Neural progenitor cell (in vitro differentiated cells): ENCODE measurements around the gene ZNF773.

Experiments
- EZH2 ChIP-seq: fragments of 200-600 bp; sonication (generic); IDR thresholded peaks from 2 replicates; pipeline ENCODE4 v1.6.1; 2017; ENCODE audit warnings: antibody characterized with exemption, mild to moderate bottlenecking, moderate library complexity
- EZH2phosphoT487 ChIP-seq: fragments of 200-600 bp; sonication (generic); IDR thresholded peaks from 2 replicates; pipeline ENCODE4 v1.6.1; 2017; ENCODE audit warnings: antibody characterized with exemption
- TF ChIP-seq, protein P1 (sequence below): fragments of 200-600 bp; sonication (generic); IDR thresholded peaks from 2 replicates; pipeline ENCODE4 v1.5.1; 2017; ENCODE audit warnings: antibody characterized with exemption, mild to moderate bottlenecking

- TF ChIP-seq, protein P1, sequence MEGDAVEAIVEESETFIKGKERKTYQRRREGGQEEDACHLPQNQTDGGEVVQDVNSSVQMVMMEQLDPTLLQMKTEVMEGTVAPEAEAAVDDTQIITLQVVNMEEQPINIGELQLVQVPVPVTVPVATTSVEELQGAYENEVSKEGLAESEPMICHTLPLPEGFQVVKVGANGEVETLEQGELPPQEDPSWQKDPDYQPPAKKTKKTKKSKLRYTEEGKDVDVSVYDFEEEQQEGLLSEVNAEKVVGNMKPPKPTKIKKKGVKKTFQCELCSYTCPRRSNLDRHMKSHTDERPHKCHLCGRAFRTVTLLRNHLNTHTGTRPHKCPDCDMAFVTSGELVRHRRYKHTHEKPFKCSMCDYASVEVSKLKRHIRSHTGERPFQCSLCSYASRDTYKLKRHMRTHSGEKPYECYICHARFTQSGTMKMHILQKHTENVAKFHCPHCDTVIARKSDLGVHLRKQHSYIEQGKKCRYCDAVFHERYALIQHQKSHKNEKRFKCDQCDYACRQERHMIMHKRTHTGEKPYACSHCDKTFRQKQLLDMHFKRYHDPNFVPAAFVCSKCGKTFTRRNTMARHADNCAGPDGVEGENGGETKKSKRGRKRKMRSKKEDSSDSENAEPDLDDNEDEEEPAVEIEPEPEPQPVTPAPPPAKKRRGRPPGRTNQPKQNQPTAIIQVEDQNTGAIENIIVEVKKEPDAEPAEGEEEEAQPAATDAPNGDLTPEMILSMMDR: peak; percentile 45
- TF ChIP-seq EZH2phosphoT487: no peak
- no peak for TF ChIP-seq EZH2
Observed at GRCh38 chr19:57477191-57478008, 22.3 kb upstream of the ZNF773 start, which contains the start of gene ZNF772.
